ENCODE data around the gene PHLDB2. TPM values are rescaled to one million over a fixed set of nuclear protein-coding genes. Genes with fewer than 3 reads are reported as not detected.

The PHLDB2 gene
- total and polyA plus RNA-seq, 10 of the 15 experiments (the other 5 are each of a cell fraction or from before 2014, with no cell fraction given) = 0.03 to 0.67 (median 0.40) TPM

- SMC1A ChIA-PET (ENCODE audit: uncharacterized antibody, unreplicated experiment) = interaction anchor here (1.2 to 2.2 kb wide), 3 partner anchors 11 to 19 kb away, joined by 3 to 12 read pairs (median 5); no protein-coding TSS in a partner anchor
- H3K4me2 ChIP-seq (ENCODE audit: control insufficient read depth, insufficient read depth) = no peak overlapping the region
- no peaks in the 10 kb centered on the region for H3K27me3 ChIP-seq (replicated peaks in 1 of 2; ENCODE audit: control insufficient read depth in 2 of 2, insufficient read depth in 2 of 2, low read length in 1 of 2)
- no peaks in the 10 kb centered on the region for H3K36me3 ChIP-seq (ENCODE audit: control insufficient read depth in 2 of 2, insufficient read depth in 2 of 2, low read length in 1 of 2)
- DNase-seq (ENCODE audit: low read depth, low spot score) = no peak
- RAD21 ChIA-PET (ENCODE audit: unreplicated experiment) = no interaction called here
- no peaks in the 10 kb centered on the region; the same call in 2 of the 3 replicates for H3K9me3 ChIP-seq (replicated peaks; ENCODE audit: control insufficient read depth, insufficient read depth, low read length)
- no peak for FAIRE-seq
- POLR2A ChIA-PET = no interaction called here
- no peak for ATAC-seq
- H3K4me3 ChIP-seq = no peak overlapping the region
- WGBS (ENCODE audit: insufficient coverage, insufficient replicate concordance, low lambda C conversion rate, missing lambda C conversion rate) = 27% methylated on average over 4 of the region's 4 CpGs
- H3K4me1 ChIP-seq (ENCODE audit: control insufficient read depth, insufficient read depth, low read length) = no peaks in the 10 kb centered on the region
- no TSS peak for BruUV-seq (replicated peaks)
- H4K20me1 ChIP-seq (ENCODE audit: control insufficient read depth, insufficient read depth) = no peaks in the 10 kb centered on the region
- H2AFZ ChIP-seq (ENCODE audit: control insufficient read depth, low read depth, low read length) = no peak overlapping the region
- intact Hi-C loops (cut with micrococcal nuclease; ENCODE audit: unreplicated experiment) = no loop called here
- H3K79me2 ChIP-seq (ENCODE audit: control insufficient read depth, insufficient read depth, low read length) = no peaks in the 10 kb centered on the region
- in situ Hi-C loops (cut with MboI) = no loop called here
- TF ChIP-seq RAD51 (IDR thresholded peaks at IDR 0.05) = no peak
- TF ChIP-seq, protein P1, sequence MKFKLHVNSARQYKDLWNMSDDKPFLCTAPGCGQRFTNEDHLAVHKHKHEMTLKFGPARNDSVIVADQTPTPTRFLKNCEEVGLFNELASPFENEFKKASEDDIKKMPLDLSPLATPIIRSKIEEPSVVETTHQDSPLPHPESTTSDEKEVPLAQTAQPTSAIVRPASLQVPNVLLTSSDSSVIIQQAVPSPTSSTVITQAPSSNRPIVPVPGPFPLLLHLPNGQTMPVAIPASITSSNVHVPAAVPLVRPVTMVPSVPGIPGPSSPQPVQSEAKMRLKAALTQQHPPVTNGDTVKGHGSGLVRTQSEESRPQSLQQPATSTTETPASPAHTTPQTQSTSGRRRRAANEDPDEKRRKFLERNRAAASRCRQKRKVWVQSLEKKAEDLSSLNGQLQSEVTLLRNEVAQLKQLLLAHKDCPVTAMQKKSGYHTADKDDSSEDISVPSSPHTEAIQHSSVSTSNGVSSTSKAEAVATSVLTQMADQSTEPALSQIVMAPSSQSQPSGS (IDR thresholded peaks at IDR 0.05; ENCODE audit: low read length) = no peak
- no peak for TF ChIP-seq ZNF274 (IDR thresholded peaks at IDR 0.05; ENCODE audit: insufficient read depth, insufficient read length)
- TF ChIP-seq YY1 (IDR thresholded peaks at IDR 0.05; ENCODE audit: low read depth, low read length) = no peak
- no peak for TF ChIP-seq MYB (IDR thresholded peaks at IDR 0.05; ENCODE audit: borderline replicate concordance, low read depth, low read length)
- TF ChIP-seq STAT1 (conservative IDR thresholded peaks at IDR 0.05) = no peak
- TF ChIP-seq SMC3 (IDR thresholded peaks at IDR 0.05; ENCODE audit: borderline replicate concordance, low read length) = no peak
- no peak for TF ChIP-seq CBX5 (IDR thresholded peaks at IDR 0.05; ENCODE audit: low read depth)
- no peak for TF ChIP-seq RFX5 (IDR thresholded peaks at IDR 0.05; ENCODE audit: low read depth, low read length)
- no peak for TF ChIP-seq MTA2 (IDR thresholded peaks at IDR 0.05; ENCODE audit: low read depth)
- no peak for TF ChIP-seq EED (IDR thresholded peaks at IDR 0.05; ENCODE audit: low read depth)
- TF ChIP-seq SREBF2 (IDR thresholded peaks at IDR 0.05; ENCODE audit: low read length) = no peak
- TF ChIP-seq BACH1 (IDR thresholded peaks at IDR 0.05; ENCODE audit: borderline replicate concordance) = no peak
- CTCF ChIA-PET = no interaction called here
- no peak overlapping the region for H3K27ac ChIP-seq (ENCODE audit: control insufficient read depth, insufficient read depth)
- H3K9ac ChIP-seq (ENCODE audit: control insufficient read depth, insufficient read depth, low read length) = no peak overlapping the region
Observed at GRCh38 chr3:111823341-111823855, 35.7 kb upstream of the PHLDB2 start.
